DND-41 (cell line): ENCODE data around the gene TRIM2.

ENCODE experiments used
- ATAC-seq: fragments of 200-7000 bp; cut with Tn5 transposase; 3 replicates; pipeline ENCODE4 v1.9.1; 2021; ENCODE audit warnings: low read depth; ENCODE audit not compliant: insufficient read depth
- DNase-seq: peaks from one replicate; pipeline ENCODE4 v3.0.0-alpha.2; 2020
- H2AFZ ChIP-seq: 2 replicates; pipeline ENCODE4 v1.6.0; 2012; ENCODE audit warnings: low read depth, low read length
- H3K27ac ChIP-seq: 2 replicates; pipeline ENCODE4 v1.5.1; 2012; ENCODE audit warnings: low read length, inconsistent platforms
- H3K27me3 ChIP-seq: fragments of 200-600 bp; sonication (generic); 2 replicates; pipeline ENCODE4 v1.6.0; 2012; ENCODE audit warnings: low read length, mild to moderate bottlenecking, inconsistent platforms; ENCODE audit not compliant: insufficient read depth, poor library complexity
- H3K36me3 ChIP-seq: 2 replicates; pipeline ENCODE4 v1.5.1; 2012; ENCODE audit warnings: low read length, inconsistent platforms; ENCODE audit not compliant: insufficient read depth
- H3K4me1 ChIP-seq: 2 replicates; pipeline ENCODE4 v1.5.1; 2012; ENCODE audit warnings: mild to moderate bottlenecking, low read length; ENCODE audit not compliant: insufficient read depth
- H3K4me2 ChIP-seq: 2 replicates; pipeline ENCODE4 v1.6.0; 2012; ENCODE audit warnings: mild to moderate bottlenecking, moderate library complexity, low read length, inconsistent platforms; ENCODE audit not compliant: insufficient read depth
- H3K4me3 ChIP-seq, 2 experiments: fragments of 200-600 bp in 1 of 2; shearing (Covaris generic) in 1 of 2; 2 replicates each; pipeline ENCODE4 v1.5.1; 2012 to 2016; ENCODE audit warnings: inconsistent platforms in 2 of 2, low read length in 2 of 2, mild to moderate bottlenecking in 2 of 2, low read depth in 1 of 2, moderate library complexity in 1 of 2
- H3K79me2 ChIP-seq: 2 replicates; pipeline ENCODE4 v1.6.0; 2012; ENCODE audit warnings: low read length, inconsistent platforms; ENCODE audit not compliant: insufficient read depth
- H3K9ac ChIP-seq: 2 replicates; pipeline ENCODE4 v1.6.0; 2012; ENCODE audit warnings: low read depth, mild to moderate bottlenecking, inconsistent platforms, low read length, moderate library complexity
- H3K9me3 ChIP-seq: 2 replicates; pipeline ENCODE4 v1.5.1; 2012; ENCODE audit warnings: low read length, moderate library complexity, mild to moderate bottlenecking, inconsistent platforms; ENCODE audit not compliant: insufficient read depth, severe bottlenecking
- H4K20me1 ChIP-seq: 2 replicates; pipeline ENCODE4 v1.6.0; 2012; ENCODE audit warnings: low read length; ENCODE audit not compliant: insufficient read depth
- CTCF ChIP-seq: IDR thresholded peaks from 2 replicates; pipeline ENCODE4 v1.5.1; 2012; ENCODE audit warnings: borderline replicate concordance, low read length, moderate library complexity, mild to moderate bottlenecking; ENCODE audit not compliant: poor library complexity, severe bottlenecking; ENCODE audit errors: extremely low read depth
- EZH2 ChIP-seq: IDR thresholded peaks from 3 replicates; pipeline ENCODE4 v1.6.1; 2012; ENCODE audit warnings: borderline replicate concordance, low read depth, mild to moderate bottlenecking, moderate library complexity, low read length, inconsistent platforms; ENCODE audit not compliant: severe bottlenecking

The TRIM2 gene

GRCh38 chr4:153293742-153294057, 89.5 kb downstream of the TRIM2 start:
- H3K4me2 ChIP-seq, result no peak overlapping the region
- no peak for DNase-seq

GRCh38 chr4:153294631-153295030, 90.4 kb downstream of the TRIM2 start:
- Histone ChIP-seq H3K4me1 (no peaks in the 10 kb centered on the region), H3K4me2 (no peak overlapping the region), H3K36me3 (peaks cover 11% of the 10 kb centered on the region; the same call in 1 of the 2 replicates), H3K9me3 (peaks cover 3% of the 10 kb centered on the region), H3K27ac (no peak overlapping the region), H3K4me3 (no peak overlapping the region), H3K27me3 (no peaks in the 10 kb centered on the region), H2AFZ (no peak overlapping the region), H3K9ac (no peak overlapping the region), H3K79me2 (no peaks in the 10 kb centered on the region), H4K20me1 (no peaks in the 10 kb centered on the region)
- DNase-seq, result no peak
- TF ChIP-seq EZH2 (no peak), CTCF (no peak)
- ATAC-seq, result no peak

More at GRCh38 chr4:153293742-153294057, 89.5 kb downstream of the TRIM2 start:
- TF ChIP-seq EZH2, result no peak
- TF ChIP-seq CTCF, result no peak
- Histone ChIP-seq H3K9me3 (no peaks in the 10 kb centered on the region), H3K9ac (no peak overlapping the region), H3K27ac (no peak overlapping the region), H3K4me1 (no peaks in the 10 kb centered on the region), H4K20me1 (no peaks in the 10 kb centered on the region), H3K36me3 (0 out of 2 replicates have a peak, but pooled peaks cover 9% of the 10 kb centered on the region), H3K27me3 (no peaks in the 10 kb centered on the region), H3K4me3 (no peak overlapping the region), H2AFZ (no peak overlapping the region), H3K79me2 (no peaks in the 10 kb centered on the region)
- ATAC-seq, result no peak

- Histone ChIP-seq H3K36me3 (peaks cover 14% of the 10 kb centered on the region; the same call in 1 of the 2 replicates), H3K9ac (no peak overlapping the region), H3K4me2 (no peak overlapping the region), H3K4me1 (no peaks in the 10 kb centered on the region), H3K4me3 (no peak overlapping the region), H4K20me1 (no peaks in the 10 kb centered on the region), H2AFZ (no peak overlapping the region), H3K27ac (no peak overlapping the region), H3K9me3 (peaks cover 8% of the 10 kb centered on the region), H3K27me3 (no peaks in the 10 kb centered on the region), H3K79me2 (no peaks in the 10 kb centered on the region)
- DNase-seq (no peak), ATAC-seq (no peak)
- no peak for TF ChIP-seq EZH2
- TF ChIP-seq CTCF, result no peak
Observed at GRCh38 chr4:153295131-153295755, 91.0 kb downstream of the TRIM2 start.
